ENCODE data around the gene SERPIND1.

SERPIND1 gene

DNA sequence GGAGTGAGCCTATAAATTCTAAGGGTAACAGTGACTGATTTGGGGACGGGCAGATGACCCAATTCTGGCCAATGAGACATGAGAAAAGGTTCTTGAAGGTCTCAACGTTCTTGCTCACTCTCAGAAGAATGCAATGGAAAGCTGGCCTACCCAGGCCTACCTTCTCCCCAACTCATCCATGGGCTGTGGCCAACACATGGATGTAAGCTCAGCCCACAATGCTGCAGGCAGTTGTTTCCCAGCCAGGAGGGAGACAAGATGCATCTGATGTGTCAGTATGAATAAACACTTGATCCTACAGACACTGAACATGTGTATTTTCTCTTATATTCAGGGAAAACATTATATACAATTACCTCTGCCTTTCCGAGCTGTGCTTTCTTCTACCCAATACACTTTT, 60.3 kb downstream of the SERPIND1 start:
- Histone ChIP-seq H3K36me3 (ENCODE audit: control insufficient read depth, low read length) (peaks cover 41% of the 10 kb centered on the region), H3K4me2 (ENCODE audit: low read length) (no peak overlapping the region), H3F3A (ENCODE audit: control insufficient read depth, insufficient read depth) (no peaks in the 10 kb centered on the region), H3K27me3 (ENCODE audit: control insufficient read depth, low read length) (no peaks in the 10 kb centered on the region), H3K27ac (ENCODE audit: low read depth, low read length) (no peak overlapping the region), H3K9me2 (replicated peaks; ENCODE audit: control insufficient read depth, low read length) (no peaks in the 10 kb centered on the region), H4K20me1 (ENCODE audit: control insufficient read depth, insufficient read depth, low read depth, low read length) (0 out of 2 replicates have a peak, but pooled peaks cover 5% of the 10 kb centered on the region), H3K4me1 (ENCODE audit: control insufficient read depth, low read length) (peaks cover 14% of the 10 kb centered on the region), H3K9me3 (ENCODE audit: control insufficient read depth, insufficient read depth, low read length) (no peaks in the 10 kb centered on the region), H3K79me2 (ENCODE audit: control insufficient read depth, low read length) (peaks cover 33% of the 10 kb centered on the region), H3K4me3 (ENCODE audit: low read length) (no peak overlapping the region)
- TF ChIP-seq EZH2phosphoT487 (IDR thresholded peaks at IDR 0.05; ENCODE audit: borderline replicate concordance, low read length), result no peak
- TF ChIP-seq, protein P1, sequence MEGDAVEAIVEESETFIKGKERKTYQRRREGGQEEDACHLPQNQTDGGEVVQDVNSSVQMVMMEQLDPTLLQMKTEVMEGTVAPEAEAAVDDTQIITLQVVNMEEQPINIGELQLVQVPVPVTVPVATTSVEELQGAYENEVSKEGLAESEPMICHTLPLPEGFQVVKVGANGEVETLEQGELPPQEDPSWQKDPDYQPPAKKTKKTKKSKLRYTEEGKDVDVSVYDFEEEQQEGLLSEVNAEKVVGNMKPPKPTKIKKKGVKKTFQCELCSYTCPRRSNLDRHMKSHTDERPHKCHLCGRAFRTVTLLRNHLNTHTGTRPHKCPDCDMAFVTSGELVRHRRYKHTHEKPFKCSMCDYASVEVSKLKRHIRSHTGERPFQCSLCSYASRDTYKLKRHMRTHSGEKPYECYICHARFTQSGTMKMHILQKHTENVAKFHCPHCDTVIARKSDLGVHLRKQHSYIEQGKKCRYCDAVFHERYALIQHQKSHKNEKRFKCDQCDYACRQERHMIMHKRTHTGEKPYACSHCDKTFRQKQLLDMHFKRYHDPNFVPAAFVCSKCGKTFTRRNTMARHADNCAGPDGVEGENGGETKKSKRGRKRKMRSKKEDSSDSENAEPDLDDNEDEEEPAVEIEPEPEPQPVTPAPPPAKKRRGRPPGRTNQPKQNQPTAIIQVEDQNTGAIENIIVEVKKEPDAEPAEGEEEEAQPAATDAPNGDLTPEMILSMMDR (IDR thresholded peaks at IDR 0.05; ENCODE audit: low read depth, low read length, poor library complexity, severe bottlenecking), result no peak

GRCh38 chr22:20834725-20835124, 60.8 kb downstream of the SERPIND1 start:
- no peak overlapping the region for H3K4me2 ChIP-seq (ENCODE audit: low read length)
- TF ChIP-seq EZH2phosphoT487 (IDR thresholded peaks at IDR 0.05; ENCODE audit: borderline replicate concordance, low read length), result no peak
- TF ChIP-seq, protein P1 (IDR thresholded peaks at IDR 0.05; ENCODE audit: low read depth, low read length, poor library complexity, severe bottlenecking), result no peak

More at GRCh38 chr22:20834725-20835124, 60.8 kb downstream of the SERPIND1 start:
- peaks cover 14% of the 10 kb centered on the region for H3K4me1 ChIP-seq (ENCODE audit: control insufficient read depth, low read length)
- H3K9me3 ChIP-seq (ENCODE audit: control insufficient read depth, insufficient read depth, low read length), result no peaks in the 10 kb centered on the region
- no peak overlapping the region for H3K27ac ChIP-seq (ENCODE audit: low read depth, low read length)
- no peaks in the 10 kb centered on the region for H3K27me3 ChIP-seq (ENCODE audit: control insufficient read depth, low read length)
- H3F3A ChIP-seq (ENCODE audit: control insufficient read depth, insufficient read depth), result no peaks in the 10 kb centered on the region
- 0 out of 2 replicates have a peak, but pooled peaks cover 5% of the 10 kb centered on the region for H4K20me1 ChIP-seq (ENCODE audit: control insufficient read depth, insufficient read depth, low read depth, low read length)
- no peak overlapping the region for H3K4me3 ChIP-seq (ENCODE audit: low read length)
- no peaks in the 10 kb centered on the region for H3K9me2 ChIP-seq (replicated peaks; ENCODE audit: control insufficient read depth, low read length)
- H3K79me2 ChIP-seq (ENCODE audit: control insufficient read depth, low read length), result peaks cover 38% of the 10 kb centered on the region
- H3K36me3 ChIP-seq (ENCODE audit: control insufficient read depth, low read length), result peaks cover 41% of the 10 kb centered on the region

Measured in DOHH2 (cell line).